ENCODE data around the gene MEIOC. TPM values are rescaled to one million over a fixed set of nuclear protein-coding genes. Genes with fewer than 3 reads are reported as not detected.

The MEIOC gene
- total RNA-seq, 1 experiment from 2014 or later, result not detected

- H3K27ac ChIP-seq, result no peak overlapping the region
- no peaks in the 10 kb centered on the region for H3K27me3 ChIP-seq (ENCODE audit: insufficient read depth, low read depth)
- H3K79me2 ChIP-seq (ENCODE audit: low read depth), result no peaks in the 10 kb centered on the region
- no peaks in the 10 kb centered on the region for H3K9me2 ChIP-seq (ENCODE audit: insufficient read depth)
- H3F3A ChIP-seq (ENCODE audit: insufficient read depth, low read depth), result peaks cover 4% of the 10 kb centered on the region; the same call in 1 of the 2 replicates
- no peak overlapping the region for H3K4me2 ChIP-seq
- intact Hi-C loops (cut with micrococcal nuclease; ENCODE audit: unreplicated experiment), result no loop called here
- H3K9me3 ChIP-seq (ENCODE audit: insufficient read depth, low read depth), result no peaks in the 10 kb centered on the region
- ChIA-PET CTCF (no interaction called here), POLR2A (ENCODE audit: unreplicated experiment) (no interaction called here)
- no peak overlapping the region for H3K4me3 ChIP-seq
- H2AFZ ChIP-seq, result no peak overlapping the region
- H3K36me3 ChIP-seq (ENCODE audit: low read depth), result no peaks in the 10 kb centered on the region
- no peaks in the 10 kb centered on the region for H3K4me1 ChIP-seq (replicated peaks; ENCODE audit: insufficient read depth)
- no peak for DNase-seq
- H4K20me1 ChIP-seq (ENCODE audit: insufficient read depth), result no peaks in the 10 kb centered on the region
- TF ChIP-seq, protein P1, sequence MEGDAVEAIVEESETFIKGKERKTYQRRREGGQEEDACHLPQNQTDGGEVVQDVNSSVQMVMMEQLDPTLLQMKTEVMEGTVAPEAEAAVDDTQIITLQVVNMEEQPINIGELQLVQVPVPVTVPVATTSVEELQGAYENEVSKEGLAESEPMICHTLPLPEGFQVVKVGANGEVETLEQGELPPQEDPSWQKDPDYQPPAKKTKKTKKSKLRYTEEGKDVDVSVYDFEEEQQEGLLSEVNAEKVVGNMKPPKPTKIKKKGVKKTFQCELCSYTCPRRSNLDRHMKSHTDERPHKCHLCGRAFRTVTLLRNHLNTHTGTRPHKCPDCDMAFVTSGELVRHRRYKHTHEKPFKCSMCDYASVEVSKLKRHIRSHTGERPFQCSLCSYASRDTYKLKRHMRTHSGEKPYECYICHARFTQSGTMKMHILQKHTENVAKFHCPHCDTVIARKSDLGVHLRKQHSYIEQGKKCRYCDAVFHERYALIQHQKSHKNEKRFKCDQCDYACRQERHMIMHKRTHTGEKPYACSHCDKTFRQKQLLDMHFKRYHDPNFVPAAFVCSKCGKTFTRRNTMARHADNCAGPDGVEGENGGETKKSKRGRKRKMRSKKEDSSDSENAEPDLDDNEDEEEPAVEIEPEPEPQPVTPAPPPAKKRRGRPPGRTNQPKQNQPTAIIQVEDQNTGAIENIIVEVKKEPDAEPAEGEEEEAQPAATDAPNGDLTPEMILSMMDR (conservative IDR thresholded peaks at IDR 0.05), result no peak
- TF ChIP-seq EZH2 (IDR thresholded peaks at IDR 0.05; ENCODE audit: low read depth), result no peak
- no TSS peak for BruUV-seq (replicated peaks)
These were observed 5.0 kb upstream of the MEIOC start for GRCh38 chr17:44651228-44651627.

DNA sequence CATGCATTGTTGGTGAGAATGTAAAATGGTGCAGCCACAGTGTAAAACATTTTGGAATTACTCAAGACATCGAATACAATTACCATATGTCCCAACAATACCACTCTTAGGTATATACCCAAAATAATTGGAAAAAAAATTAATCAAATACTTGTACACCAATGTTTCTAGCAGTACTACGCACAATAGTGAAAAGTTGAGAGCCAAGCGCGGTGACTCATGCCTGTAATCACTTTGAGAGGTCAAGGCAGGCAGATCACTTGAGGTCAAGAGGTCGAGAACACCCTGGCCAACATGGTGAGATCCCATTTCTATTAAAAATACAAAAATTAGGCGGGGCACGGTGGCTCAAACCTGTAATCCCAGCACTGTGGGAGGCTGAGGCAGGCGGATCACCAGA, 3.5 kb upstream of the MEIOC start:
- no peak for DNase-seq
- Histone ChIP-seq H4K20me1 (ENCODE audit: insufficient read depth) (no peaks in the 10 kb centered on the region), H3K4me2 (no peak overlapping the region), H3K27me3 (ENCODE audit: insufficient read depth, low read depth) (no peaks in the 10 kb centered on the region), H3K79me2 (ENCODE audit: low read depth) (no peaks in the 10 kb centered on the region), H3K4me3 (no peak overlapping the region), H3K9me3 (ENCODE audit: insufficient read depth, low read depth) (no peaks in the 10 kb centered on the region), H3K36me3 (ENCODE audit: low read depth) (no peaks in the 10 kb centered on the region), H3F3A (ENCODE audit: insufficient read depth, low read depth) (peaks cover 4% of the 10 kb centered on the region; the same call in 1 of the 2 replicates), H3K4me1 (replicated peaks; ENCODE audit: insufficient read depth) (no peaks in the 10 kb centered on the region), H3K9me2 (ENCODE audit: insufficient read depth) (no peaks in the 10 kb centered on the region), H3K27ac (no peak overlapping the region), H2AFZ (no peak overlapping the region)
- ChIA-PET POLR2A (ENCODE audit: unreplicated experiment) (no interaction called here), CTCF (no interaction called here)
- TF ChIP-seq, protein P1 (conservative IDR thresholded peaks at IDR 0.05), result no peak
- TF ChIP-seq EZH2 (IDR thresholded peaks at IDR 0.05; ENCODE audit: low read depth), result no peak
- intact Hi-C loops (cut with micrococcal nuclease; ENCODE audit: unreplicated experiment), result no loop called here
- no TSS peak for BruUV-seq (replicated peaks)

DNA sequence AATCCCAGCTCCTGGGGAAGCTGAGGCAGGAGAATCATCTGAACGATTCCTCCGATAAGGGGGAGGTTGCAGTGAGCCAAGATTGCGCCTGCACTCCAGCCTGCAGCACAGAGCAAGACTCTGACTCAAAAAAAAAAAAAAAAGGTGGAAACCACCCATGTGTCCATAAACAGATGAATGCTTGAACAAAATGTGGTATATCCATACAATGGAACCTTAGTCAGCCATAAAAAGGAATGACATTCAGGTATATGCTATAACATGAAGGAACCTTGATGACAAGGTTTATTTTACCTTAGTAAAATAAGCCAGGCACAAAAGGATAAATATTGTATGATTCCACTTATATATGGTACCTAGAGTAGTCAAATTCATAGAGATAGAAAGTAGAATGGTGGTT, 2.9 kb upstream of the MEIOC start:
- no peak overlapping the region for H3K4me2 ChIP-seq
- TF ChIP-seq EZH2 (IDR thresholded peaks at IDR 0.05; ENCODE audit: low read depth), result no peak
- TF ChIP-seq, protein P1 (conservative IDR thresholded peaks at IDR 0.05), result no peak
- H3K27ac ChIP-seq, result no peak overlapping the region
- DNase-seq, result no peak
- H3K9me2 ChIP-seq (ENCODE audit: insufficient read depth), result no peaks in the 10 kb centered on the region
- H3K4me3 ChIP-seq, result no peak overlapping the region
- no peaks in the 10 kb centered on the region for H3K27me3 ChIP-seq (ENCODE audit: insufficient read depth, low read depth)
- POLR2A ChIA-PET (ENCODE audit: unreplicated experiment), result no interaction called here
- intact Hi-C loops (cut with micrococcal nuclease; ENCODE audit: unreplicated experiment), result no loop called here
- no peaks in the 10 kb centered on the region for H3K9me3 ChIP-seq (ENCODE audit: insufficient read depth, low read depth)
- CTCF ChIA-PET, result no interaction called here
- no peak overlapping the region for H2AFZ ChIP-seq
- BruUV-seq (replicated peaks), result no TSS peak
- peaks cover 4% of the 10 kb centered on the region; the same call in 1 of the 2 replicates for H3F3A ChIP-seq (ENCODE audit: insufficient read depth, low read depth)
- H4K20me1 ChIP-seq (ENCODE audit: insufficient read depth), result no peaks in the 10 kb centered on the region
- no peaks in the 10 kb centered on the region for H3K79me2 ChIP-seq (ENCODE audit: low read depth)
- no peaks in the 10 kb centered on the region for H3K36me3 ChIP-seq (ENCODE audit: low read depth)
- no peaks in the 10 kb centered on the region for H3K4me1 ChIP-seq (replicated peaks; ENCODE audit: insufficient read depth)

Data from PC-9 (cell line).